LHCN-M2 (cell line): ENCODE results near the gene POLR2B. TPM values are rescaled to one million over a fixed set of nuclear protein-coding genes. Genes with fewer than 3 reads are reported as not detected.
"Not testable (repeated sequence)": the region's sequence is repeated elsewhere in the genome, so short reads cannot be mapped to it uniquely, and the experiment has no call there.

Experiments used
- DNase-seq: peaks from one replicate; pipeline ENCODE4 v3.0.0-alpha.2; 2012; ENCODE audit warnings: low read depth
- polyA plus RNA-seq: library from polyadenylated mRNA; unstranded; fragments of >200 nt; gene quantifications from one replicate; pipeline ENCODE4 v1.2.1, GENCODE V29; 2012; ENCODE audit warnings: missing spikeins
- total RNA-seq: library from RNA; depleted of rRNA; stranded (reverse); fragments of >200 nt; gene quantifications from 2 replicates; pipeline ENCODE4 v1.2.3, GENCODE V29; 2014; rRNA removed

Gene POLR2B
- 129 and 139 TPM in 2 replicates for total RNA-seq
- 54.3 TPM for polyA plus RNA-seq

- DNase-seq = peak; percentile 95
Observed at GRCh38 chr4:56978750-56979303, at the start of gene POLR2B. Gene POLR2B, plus strand, starts transcription at chr4:56978896. Its CDS starts 90 bp downstream, at chr4:56978986.

- no peak for DNase-seq
Observed at GRCh38 chr4:56930638-56931037, 48.1 kb upstream of the POLR2B start.

- DNase-seq = no peak
Observed at GRCh38 chr4:56931924-56932323, 46.8 kb upstream of the POLR2B start.

- DNase-seq = peak; percentile 88
Observed at GRCh38 chr4:56937262-56937661, 41.4 kb upstream of the POLR2B start.

GRCh38 chr4:56939826-56940225 lies 38.9 kb upstream of the POLR2B start:
- not testable (repeated sequence) for DNase-seq

- no peak for DNase-seq
Observed at GRCh38 chr4:56940403-56940802, 38.3 kb upstream of the POLR2B start.

GRCh38 chr4:56940971-56941370 lies 37.7 kb upstream of the POLR2B start:
- DNase-seq = no peak

- no peak for DNase-seq
Observed at GRCh38 chr4:56941403-56941802, 37.3 kb upstream of the POLR2B start.

- no peak for DNase-seq
Observed at GRCh38 chr4:56953680-56954520, 24.8 kb upstream of the POLR2B start.

GRCh38 chr4:56958111-56958517 lies 20.6 kb upstream of the POLR2B start:
- DNase-seq = peak; percentile 95

- DNase-seq = no peak
Observed at GRCh38 chr4:56959100-56959499, 19.6 kb upstream of the POLR2B start.

- DNase-seq = no peak
Observed at GRCh38 chr4:56961107-56961500, 17.6 kb upstream of the POLR2B start.

- no peak for DNase-seq
Observed at GRCh38 chr4:56971383-56971782, 7.3 kb upstream of the POLR2B start.

GRCh38 chr4:56972389-56972788 lies 6.3 kb upstream of the POLR2B start:
- DNase-seq = no peak

GRCh38 chr4:56972809-56973208 lies 5.9 kb upstream of the POLR2B start:
- DNase-seq = no peak

- no peak for DNase-seq
Observed at GRCh38 chr4:56973336-56973735, 5.4 kb upstream of the POLR2B start.

- DNase-seq = no peak
Observed at GRCh38 chr4:56976283-56976836, 2.3 kb upstream of the POLR2B start.

GRCh38 chr4:56976837-56977320 lies 1.8 kb upstream of the POLR2B start:
- no peak for DNase-seq

GRCh38 chr4:56977321-56978012 lies 1.2 kb upstream of the POLR2B start, which contains the start of gene NOA1:
Gene NOA1, minus strand, starts transcription at chr4:56977606. Its CDS starts 21 bp downstream, at chr4:56977585.
- DNase-seq = peak; percentile 99

GRCh38 chr4:56979421-56980072 lies 851 bp downstream of the POLR2B start:
- DNase-seq = peak; percentile 27

GRCh38 chr4:56981795-56982201 lies 3.1 kb downstream of the POLR2B start:
- DNase-seq = no peak
